HG03025 (cell line): ENCODE data around the gene IFFO2.

ENCODE experiments used
- ATAC-seq: cut with Tn5 transposase; IDR thresholded peaks from one replicate; pipeline ENCODE4 v1.9.1; 2021; ENCODE audit warnings: mild to moderate bottlenecking, moderate library complexity; ENCODE audit not compliant: unreplicated experiment, low FRiP score

Gene IFFO2

DNA sequence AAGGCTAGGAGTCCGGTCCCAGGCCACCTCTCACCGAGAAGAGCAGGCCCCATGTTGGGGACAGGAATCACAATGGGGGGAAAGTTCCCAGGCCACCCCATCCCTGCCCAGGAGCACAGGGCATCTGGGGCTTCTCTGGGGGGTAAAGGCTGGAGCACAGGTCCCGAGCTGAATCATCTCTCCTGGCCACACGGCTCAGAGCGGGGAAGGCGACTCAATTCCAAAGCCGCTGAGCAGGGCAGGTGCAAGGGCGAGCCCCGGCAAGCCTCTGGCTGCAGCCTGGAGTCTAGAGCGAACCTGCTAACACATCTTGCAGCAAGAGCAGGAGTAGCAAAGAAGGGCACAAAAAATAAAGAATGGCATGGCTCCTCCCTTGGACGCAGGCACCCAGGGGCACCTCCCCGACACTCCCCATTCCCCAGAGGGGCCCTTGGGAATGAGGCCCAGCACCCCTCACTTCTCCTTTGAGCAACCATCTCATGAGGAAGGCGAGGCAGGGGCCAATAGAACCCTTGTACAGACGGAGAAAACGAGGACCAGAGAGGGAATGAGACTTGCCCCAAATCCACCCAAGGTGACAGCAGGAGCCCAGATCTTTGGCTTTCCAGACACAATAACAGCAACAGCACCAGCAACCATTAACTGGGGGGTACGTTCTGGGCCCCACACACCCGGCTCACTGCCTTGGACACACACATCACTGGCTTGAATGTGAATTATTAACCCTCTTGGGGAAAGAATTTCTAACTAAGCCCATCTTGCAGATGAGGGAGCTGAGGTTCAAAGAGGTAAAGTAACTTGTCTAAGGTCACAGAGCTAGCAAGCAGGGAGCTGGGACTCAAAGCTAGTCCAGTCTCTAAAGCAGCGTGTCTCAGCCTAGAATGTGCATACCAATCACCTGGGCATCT lies 33.4 kb downstream of the IFFO2 start:
- no peak for ATAC-seq

DNA sequence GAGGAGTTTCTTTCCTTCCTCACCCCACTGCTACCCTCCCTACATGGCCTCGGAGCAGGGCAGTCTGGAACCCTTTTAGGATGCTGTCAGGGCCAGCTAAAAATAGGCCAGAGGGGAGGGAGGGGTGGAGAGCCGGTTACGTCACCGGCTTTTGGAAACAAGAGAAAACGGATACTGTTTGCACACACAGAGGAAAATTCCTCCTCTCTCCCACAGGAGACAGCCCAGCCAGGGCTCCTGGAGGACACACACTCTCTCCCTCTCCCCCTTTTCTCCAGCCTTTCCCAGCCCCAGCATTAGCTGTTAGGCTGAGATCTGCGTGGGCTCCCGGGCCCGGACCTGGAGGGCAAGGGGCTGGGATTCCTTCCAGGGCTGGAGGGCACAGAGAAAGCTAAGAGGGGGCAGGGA lies 34.2 kb downstream of the IFFO2 start:
- ATAC-seq, result no peak

DNA sequence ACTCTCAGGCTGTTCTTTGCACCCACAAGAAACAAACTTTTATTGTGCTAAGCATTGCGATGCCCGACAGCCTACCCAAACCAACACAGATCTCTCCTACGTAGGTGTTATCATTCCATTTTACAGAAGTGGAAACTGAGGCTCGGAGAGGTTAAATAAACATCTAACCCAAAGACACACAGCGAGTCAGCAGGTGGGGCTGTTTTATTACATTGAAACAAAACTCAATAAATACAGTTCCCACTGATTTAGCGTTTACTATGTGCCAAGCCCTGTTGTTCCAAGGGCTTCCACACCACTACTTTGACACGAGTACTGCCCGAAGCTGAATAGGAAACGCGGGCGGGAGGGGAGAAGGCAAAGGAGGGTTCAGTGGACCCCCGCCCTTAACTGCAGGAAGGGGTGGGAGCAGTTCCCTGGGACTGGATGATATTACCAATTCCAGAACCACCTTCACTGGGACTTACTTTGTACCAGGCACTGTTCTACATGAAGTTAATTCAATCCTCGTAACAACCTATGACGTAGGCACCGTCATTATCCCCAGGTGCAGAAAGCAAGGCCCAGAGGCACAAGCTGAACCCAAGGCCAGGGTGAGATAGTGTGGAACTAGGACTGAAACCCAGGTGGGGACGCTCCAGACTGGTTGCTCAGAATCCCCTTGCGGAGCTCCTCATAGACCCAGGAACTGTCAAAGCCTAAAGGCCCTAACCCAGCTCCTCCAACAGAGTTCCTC lies 34.8 kb downstream of the IFFO2 start:
- ATAC-seq, result no peak

DNA sequence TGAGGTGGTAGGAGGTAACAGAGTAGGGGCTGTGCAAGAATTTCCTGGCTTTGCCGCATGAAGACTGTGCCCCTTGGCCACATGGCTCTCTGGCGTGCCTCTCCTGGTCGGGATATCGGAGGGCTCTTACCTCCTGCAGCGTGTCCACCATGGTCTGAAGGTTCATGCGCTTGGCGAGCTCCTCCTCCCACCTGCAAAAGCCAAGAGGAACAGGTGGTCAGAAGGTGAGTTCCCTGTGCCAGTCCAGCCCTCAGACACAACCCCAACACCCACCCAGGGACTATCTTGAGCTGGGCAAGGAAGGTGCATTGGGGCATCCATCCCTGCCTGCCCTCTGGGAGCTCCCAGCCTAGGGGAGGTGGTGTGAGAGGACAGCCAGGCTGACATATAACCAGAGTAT lies 35.5 kb downstream of the IFFO2 start:
- no peak for ATAC-seq

DNA sequence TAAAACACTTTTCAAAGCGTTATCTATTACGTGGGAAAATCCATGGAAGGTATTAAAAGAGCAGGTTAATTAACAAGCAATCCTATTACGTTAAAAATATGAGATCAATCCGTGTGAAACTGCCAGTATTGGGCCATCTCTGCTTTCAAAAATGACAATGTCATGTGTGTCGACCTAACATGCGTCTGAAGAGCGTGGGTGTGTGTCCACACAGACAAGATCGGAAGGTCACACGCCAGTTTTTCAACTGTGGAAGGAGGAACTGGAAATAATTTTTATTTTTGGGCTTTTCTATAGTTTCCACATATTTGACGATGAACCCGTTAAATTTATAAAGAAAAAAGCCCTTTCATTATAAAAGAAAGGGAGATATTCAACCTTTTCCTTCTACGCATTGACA lies 36.5 kb downstream of the IFFO2 start:
- ATAC-seq, result no peak

DNA sequence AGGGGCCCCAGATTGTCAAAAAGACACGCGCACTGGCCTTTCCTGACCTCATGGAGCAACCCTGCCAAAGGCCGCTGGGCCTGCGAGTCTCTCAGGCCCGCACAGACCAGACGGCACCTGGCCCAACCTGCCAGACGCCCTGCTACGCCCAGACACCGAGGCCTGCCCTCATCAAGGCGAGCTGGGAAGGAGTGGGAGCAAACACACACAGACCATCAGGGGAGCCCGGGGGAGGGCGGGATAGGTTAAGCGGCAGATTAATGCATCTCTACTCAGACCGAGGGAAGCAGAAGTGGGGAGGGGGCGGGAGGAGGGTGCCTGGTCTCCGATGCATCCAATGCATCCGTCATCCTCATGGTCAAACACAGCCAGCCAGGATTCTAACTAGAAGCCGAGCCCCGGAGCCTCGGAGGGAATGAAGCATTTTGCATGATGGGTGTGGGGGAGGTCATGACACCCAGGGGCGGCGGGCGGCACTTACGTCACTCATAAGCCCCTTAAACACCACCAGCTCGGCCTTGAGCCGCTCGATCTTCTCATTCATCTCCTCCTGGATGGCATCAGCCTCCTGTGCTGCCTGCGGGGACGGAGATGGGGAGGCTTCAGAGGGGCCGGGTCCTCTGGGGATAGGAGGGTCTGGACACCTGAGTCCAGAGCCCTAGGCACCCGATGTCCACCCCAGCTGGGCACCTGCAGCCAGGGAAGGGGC lies 37.1 kb downstream of the IFFO2 start:
- no peak for ATAC-seq

DNA sequence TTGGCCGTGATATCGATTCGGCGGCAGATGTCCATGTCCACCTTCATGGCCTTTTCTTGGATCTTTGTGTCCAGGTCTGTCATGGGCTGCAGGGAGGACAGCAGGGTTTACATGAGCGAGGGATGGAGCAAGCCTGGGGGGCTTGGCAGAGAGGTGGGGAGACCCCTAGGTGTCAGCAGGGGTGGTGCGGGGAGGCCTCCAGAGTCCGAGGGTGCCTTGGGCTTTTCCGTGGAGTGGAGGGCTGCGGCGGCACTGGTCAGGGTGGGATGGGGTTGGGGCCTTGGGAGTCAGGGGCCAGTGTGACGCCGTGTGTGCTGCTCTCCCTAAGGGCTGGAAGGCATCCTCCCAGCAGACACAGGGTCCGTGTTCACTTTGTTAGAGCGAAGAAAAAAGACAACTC lies 38.1 kb downstream of the IFFO2 start:
- ATAC-seq, result no peak

DNA sequence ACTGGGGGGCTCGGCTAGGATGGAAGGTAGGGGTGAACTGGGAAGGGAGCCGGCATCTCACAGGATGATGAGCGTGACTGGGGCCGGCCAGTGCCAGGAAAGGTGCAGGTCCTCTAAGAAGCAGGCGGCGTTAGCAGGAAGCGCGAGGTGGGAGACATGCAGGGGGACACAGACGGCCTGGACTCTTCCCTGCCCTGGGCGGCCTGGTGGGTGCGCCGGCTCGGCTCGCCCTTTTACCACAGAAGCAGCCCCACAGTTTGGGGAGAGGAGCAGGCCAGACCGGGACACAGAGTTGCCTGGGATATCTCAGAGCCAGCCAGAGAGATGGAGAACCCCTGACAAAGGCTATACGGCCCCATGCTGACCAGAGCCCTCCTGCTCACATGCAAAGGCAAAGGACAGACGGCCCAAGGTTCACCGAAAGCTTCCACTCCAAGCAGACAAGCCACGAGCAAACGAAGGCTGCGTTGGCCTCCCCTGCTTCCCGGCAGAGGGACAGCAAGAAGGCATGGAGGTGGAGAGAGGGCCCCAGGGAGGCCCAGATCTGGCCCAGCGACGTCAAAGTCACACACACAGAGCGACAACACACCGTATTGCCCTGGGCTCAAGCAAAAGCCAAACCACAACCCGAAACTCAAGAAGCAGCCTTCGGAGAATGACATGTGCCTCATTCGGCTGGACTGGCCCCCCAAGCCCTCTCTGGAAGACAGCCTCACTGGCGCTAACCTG lies 39.2 kb downstream of the IFFO2 start:
- no peak for ATAC-seq

DNA sequence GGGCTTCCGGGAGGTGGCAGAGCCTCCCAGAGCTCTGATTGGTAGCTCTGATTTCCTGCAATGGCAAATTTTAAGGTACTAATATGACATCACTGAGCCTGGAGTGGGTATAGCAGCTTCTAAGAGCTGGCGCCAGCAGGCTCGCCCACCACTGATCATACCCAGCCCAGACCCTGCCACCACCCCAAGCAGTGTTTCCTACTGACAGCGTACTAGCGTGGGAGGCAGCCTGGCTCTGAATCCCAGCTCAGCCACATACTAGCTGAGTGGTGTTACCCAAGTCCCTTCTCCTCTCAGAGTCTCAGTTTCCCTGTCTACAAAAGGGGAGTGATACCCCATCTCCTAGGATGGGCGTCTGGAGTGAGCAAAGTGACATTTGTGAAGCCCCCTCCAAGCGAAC lies 41.1 kb downstream of the IFFO2 start:
- no peak for ATAC-seq

DNA sequence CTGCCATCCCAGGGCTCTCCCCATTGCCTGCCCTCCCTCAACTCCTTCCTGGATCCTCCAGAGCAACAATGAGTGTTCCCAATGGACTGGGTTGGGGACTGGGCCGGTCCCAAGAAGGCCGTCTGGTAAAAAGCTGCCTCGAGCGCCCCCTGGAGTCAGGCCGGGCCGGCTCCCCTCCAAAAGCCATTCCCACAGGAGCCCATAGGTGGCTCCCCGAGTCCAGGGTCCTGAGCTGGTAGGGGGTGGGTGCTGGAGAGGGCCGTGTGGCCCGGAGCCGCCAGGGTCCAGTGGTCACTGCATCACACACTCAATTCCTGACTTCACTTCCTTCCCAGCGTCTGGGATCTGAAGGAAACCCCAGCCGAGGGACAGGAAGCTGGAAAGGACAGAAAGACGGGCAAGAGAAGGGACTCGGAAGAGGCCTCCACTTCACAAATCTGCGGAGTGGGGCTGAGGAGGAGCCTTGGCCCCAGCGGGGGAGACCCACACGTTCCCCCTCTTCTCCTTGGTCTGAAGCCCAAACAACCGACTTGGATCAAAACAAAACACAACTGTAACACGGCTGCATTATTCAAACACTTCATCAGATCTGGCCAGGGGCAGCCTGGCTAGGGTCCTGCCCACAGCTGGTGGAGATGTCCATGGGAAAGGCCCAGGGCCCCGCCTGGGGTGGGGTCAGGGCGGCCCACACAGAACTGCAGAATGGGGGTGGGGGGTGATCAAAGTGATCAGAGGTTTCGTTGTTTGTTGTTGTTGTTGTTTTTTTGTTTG lies 43.2 kb downstream of the IFFO2 start:
- no peak for ATAC-seq

DNA sequence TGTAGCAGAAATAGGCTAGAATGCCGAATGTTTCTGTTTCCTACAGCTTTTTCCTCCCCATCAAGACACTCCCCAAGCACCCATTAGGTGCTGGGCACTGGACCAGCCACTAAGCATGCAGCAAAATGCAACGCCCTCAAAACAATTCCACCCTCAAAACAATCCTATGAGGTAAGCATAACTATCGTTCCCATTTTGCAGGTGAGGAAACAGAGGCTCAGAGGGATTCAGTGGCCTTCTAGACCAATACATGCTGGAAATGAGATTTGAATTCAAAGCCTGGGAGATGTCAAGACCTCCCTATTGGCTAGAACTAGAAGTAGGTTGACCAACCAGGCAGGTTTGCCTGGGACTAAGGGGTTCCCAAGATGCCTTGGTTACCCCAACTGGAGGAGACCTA lies 43.9 kb downstream of the IFFO2 start:
- ATAC-seq, result no peak

DNA sequence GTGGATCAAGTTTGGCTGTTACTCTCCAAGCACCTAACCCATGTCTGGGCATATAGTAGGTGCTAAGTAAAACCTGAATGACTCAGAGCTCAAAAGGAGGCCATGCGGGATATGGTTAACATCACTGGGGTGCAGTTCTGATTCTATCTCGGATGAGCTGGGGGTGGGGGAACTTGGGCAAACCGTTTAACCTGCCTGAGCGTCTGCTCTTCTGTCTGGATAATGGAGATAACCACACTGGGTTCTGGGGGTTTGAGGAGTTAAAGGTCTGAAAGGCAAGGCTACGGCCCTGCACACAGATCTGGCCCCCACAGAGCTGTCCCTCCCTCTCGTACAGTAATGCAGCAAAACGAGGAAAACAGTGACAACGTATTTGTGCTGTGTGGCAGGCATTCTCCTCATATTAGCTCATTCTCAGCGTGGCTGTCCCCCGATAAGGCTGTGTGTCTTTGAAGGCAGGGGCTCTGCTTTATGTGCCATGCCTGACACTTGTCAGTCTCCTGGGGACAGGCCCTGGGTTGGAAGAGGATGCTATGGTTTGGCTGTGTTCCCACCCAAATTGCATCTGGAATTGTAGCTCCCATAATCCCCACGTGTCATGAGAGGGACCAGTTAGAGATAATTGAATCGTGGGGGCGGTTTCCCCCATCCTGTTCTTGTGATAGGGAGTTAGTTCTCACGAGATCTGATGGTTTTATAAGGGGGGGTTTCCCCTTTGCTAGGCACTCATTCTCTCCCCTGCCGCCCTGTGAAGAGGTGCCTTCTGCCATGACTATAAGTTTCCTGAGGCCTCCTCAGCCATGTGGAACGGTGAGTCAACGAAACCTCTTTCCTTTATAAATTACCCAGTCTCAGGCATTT lies 47.3 kb downstream of the IFFO2 start:
- no peak for ATAC-seq

DNA sequence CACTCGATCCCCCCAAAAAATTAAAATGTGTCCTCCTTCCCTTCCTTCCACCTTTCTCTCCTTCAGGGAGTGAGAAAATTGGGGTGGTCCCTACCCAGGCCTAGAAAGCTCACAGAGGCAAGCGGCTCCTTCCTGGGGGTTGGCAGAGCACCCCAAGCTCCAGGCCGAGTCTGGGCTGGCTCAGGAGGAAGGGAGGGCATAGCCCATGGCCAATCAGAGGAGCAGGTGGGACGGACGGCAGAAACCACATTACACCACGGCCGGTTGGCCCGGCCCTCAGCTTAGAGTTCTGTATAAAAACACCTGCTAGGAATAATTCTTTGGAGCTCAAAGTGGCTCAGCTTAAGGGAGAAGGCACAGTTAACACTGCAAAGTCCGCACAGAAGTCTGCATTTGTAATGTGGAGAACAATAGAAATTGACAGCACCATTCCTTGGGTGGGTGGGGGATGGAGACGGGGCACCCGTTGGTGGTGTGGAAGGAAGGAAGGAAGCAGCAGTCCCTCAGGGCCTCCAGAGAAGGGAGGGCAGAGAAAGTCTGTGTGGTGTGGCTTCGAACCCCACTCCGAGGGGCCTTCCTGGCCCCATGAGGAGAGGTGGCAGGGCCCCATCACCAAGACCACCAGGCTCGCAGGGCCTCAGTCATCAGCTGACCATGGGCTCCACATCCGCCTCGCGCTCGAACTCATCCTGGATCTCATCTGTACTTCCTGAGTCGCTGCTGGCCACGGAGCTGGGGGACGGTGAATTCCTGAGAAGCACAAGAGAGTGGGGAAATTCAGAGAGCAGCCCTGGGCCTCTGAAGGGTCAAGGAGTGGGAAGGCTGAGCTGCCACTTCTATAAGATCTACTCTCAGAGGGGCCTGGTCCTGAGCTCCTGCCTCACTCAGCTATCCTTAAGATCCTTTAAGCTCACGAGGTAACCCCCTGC lies 48.3 kb downstream of the IFFO2 start:
- ATAC-seq, result no peak

DNA sequence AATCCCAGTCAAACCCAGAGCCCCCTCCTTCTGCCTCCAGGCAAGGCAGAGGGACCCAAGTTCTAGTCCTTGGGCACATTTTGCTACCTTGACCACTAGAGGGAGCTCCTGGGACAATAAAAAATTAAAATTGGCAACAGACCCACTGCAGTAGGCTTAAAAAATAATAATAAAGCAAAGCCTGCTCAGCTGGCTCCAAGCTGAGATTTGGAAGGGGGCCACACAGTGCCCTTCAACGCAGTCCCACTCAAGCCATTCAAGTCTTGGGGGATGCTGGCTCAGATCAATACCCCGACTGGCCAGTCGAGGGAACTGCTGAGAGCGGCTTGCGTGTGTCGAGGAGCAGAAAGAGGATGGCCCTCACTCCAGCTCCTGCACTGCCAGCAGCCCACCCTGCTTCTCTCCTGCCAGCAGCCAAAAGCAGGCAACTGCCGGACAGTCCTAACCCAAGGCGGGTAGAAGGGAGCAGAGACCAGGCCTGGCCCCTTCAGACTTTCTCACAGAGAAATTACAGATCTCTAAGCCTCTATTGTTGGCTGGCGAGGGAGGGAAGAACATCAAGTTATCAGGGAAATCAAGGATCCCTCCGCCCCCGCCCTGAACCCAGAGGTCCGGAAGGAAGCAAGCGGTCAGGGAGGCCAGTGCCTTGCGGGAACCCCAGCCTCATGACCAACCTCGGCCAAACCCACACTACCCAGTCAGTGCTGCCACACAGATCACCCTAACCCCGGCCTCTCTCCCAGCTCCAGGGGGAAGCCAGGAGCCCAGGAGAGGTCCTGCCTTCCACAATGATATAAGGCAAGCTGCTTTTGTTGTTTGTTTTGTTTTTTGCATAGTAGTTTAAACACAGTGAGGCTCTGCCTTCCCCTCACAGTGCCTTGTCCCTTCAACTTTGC lies 49.2 kb downstream of the IFFO2 start:
- no peak for ATAC-seq

DNA sequence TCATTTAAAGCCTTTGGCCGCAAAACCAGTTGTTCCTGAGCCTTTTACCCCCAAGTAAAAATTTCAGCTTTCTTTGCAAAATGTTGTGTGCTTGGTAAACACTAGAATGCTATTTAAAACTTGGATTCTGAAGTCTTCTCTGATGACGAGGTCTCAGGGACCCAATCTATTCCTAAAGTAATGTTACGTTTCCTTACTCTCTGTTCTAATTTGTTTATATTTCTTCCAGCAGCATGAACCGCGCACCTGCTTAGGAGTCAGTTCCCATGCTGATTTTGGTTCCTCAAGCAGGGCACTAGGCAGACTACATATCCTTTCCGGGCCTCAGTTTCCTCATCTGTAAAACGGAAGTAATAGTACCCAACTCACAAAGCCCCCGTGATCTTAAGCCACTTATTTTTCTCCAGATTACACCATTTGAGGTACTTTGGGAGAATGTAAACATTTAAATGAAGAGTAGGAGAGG lies 53.2 kb downstream of the IFFO2 start:
- ATAC-seq, result no peak

DNA sequence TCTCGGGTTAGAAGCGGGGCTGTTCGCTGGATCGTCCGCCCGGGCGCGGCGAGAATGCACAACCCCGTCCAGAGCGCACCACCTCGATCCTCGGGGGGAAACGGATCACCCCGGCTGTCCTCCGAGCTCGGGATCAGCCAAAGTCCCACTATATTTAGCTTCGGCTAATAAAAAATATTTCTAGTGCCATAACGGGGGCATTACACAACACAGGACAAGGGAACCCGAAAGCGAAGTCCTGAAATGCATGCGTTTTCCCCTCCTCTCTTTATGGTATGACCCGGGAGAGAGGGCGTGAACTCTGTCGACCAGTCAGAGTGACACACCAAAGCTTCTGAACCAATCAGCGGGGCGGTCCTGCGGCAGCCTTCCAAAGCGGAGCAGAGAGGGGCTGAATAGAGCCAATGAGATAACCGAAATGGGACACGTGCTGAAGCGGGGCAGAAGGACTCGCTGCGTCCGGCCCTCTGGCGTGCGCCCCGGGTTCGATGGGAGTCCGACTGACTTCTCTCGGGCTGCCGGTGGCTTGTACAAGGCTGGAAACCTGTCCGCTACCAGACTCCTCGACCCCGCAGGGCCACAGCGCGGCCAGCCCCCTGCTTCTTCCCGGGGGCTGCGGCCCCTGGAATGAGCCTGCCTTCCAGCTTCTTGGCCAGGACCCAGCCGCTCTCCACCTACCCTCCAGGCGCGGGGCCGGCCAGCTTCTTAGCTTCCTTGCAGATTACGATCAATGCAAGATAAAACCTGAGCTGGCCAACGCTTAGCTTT lies 53.8 kb downstream of the IFFO2 start, which contains the start of gene ALDH4A1:
TSS of gene ALDH4A1 (minus strand) at position 33 of the 768 bp plus-strand sequence. CDS start at position 1, 32 bp downstream.
- ATAC-seq, result peak; percentile 95
